ENCODE data around the gene SLPI.

Gene SLPI

GRCh38 chr20:45254383-45255262 lies at the start of gene SLPI:
Gene SLPI (minus strand): TSS chr20:45254564. CDS start chr20:45254543, 21 bp downstream.
- no peak for DNase-seq

GRCh38 chr20:45303586-45304463 lies 49.5 kb upstream of the SLPI start:
- DNase-seq = no peak

GRCh38 chr20:45301824-45302271 lies 47.5 kb upstream of the SLPI start:
- DNase-seq = no peak

GRCh38 chr20:45300961-45301360 lies 46.6 kb upstream of the SLPI start:
- no peak for DNase-seq

GRCh38 chr20:45299786-45300185 lies 45.4 kb upstream of the SLPI start:
- DNase-seq = no peak

- no peak for DNase-seq
These were observed 43.6 kb upstream of the SLPI start for GRCh38 chr20:45297786-45298497.

GRCh38 chr20:45294659-45295058 lies 40.3 kb upstream of the SLPI start:
- DNase-seq = no peak

- no peak for DNase-seq
These were observed 39.6 kb upstream of the SLPI start for GRCh38 chr20:45294003-45294368.

GRCh38 chr20:45293041-45294002 lies 39.0 kb upstream of the SLPI start:
- peak; percentile 86 for DNase-seq

GRCh38 chr20:45292343-45292742 lies 38.0 kb upstream of the SLPI start:
- DNase-seq = no peak

GRCh38 chr20:45291526-45291925 lies 37.2 kb upstream of the SLPI start:
- no peak for DNase-seq

- DNase-seq = peak; percentile 63
These were observed 36.5 kb upstream of the SLPI start for GRCh38 chr20:45290677-45291355.

- DNase-seq = no peak
These were observed 35.7 kb upstream of the SLPI start for GRCh38 chr20:45289942-45290676.

GRCh38 chr20:45288860-45289259 lies 34.5 kb upstream of the SLPI start:
- no peak for DNase-seq

- no peak for DNase-seq
These were observed 34.0 kb upstream of the SLPI start for GRCh38 chr20:45288376-45288775.

GRCh38 chr20:45283551-45284057 lies 29.2 kb upstream of the SLPI start:
- no peak for DNase-seq

GRCh38 chr20:45282700-45283550 lies 28.6 kb upstream of the SLPI start:
- DNase-seq = no peak

GRCh38 chr20:45279992-45280391 lies 25.6 kb upstream of the SLPI start:
- no peak for DNase-seq

GRCh38 chr20:45275338-45275737 lies 21.0 kb upstream of the SLPI start:
- no peak for DNase-seq

Measured in stimulated activated CD4-positive, alpha-beta T cell treated with anti-CD3 and anti-CD28 coated beads, Interleukin-12 subunit alpha, Interleukin-12 subunit beta, amount 100 ng/mL, for 4 hours (primary cell).